ENCODE data around the gene ZMYM2.

DNA sequence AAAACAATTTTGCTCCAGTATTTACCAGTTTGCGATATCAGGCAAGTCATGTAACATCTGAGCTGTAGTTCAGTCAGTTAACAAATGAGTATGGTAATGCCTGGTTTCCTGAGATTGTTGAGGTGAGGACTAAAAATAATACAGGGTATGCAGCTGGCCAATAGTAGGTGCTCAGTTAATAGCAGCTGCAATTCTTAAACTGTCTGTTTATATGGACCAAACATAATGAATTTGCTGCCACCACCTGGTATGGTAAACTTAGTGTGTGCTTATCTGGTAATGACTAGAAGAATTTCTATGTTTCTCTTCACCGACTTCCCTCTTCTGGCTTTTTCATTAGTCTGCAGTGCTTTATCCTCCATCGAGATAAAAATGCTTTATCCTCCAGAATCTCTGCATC lies 9.1 kb downstream of the ZMYM2 start:
- TF ChIP-seq, protein P1, sequence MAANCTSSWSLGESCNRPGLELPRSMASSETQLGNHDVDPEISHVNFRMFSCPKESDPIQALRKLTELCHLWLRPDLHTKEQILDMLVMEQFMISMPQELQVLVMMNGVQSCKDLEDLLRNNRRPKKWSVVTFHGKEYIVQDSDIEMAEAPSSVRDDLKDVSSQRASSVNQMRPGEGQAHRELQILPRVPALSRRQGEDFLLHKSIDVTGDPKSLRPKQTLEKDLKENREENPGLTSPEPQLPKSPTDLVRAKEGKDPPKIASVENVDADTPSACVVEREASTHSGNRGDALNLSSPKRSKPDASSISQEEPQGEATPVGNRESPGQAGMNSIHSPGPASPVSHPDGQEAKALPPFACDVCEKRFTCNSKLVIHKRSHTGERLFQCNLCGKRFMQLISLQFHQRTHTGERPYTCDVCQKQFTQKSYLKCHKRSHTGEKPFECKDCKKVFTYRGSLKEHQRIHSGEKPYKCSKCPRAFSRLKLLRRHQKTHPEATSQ (CRISPR knock-in tag; IDR thresholded peaks at IDR 0.05; ENCODE audit: borderline replicate concordance) = no peak
- no peak for TF ChIP-seq ARNT (IDR thresholded peaks at IDR 0.05)
- TF ChIP-seq, protein P2, sequence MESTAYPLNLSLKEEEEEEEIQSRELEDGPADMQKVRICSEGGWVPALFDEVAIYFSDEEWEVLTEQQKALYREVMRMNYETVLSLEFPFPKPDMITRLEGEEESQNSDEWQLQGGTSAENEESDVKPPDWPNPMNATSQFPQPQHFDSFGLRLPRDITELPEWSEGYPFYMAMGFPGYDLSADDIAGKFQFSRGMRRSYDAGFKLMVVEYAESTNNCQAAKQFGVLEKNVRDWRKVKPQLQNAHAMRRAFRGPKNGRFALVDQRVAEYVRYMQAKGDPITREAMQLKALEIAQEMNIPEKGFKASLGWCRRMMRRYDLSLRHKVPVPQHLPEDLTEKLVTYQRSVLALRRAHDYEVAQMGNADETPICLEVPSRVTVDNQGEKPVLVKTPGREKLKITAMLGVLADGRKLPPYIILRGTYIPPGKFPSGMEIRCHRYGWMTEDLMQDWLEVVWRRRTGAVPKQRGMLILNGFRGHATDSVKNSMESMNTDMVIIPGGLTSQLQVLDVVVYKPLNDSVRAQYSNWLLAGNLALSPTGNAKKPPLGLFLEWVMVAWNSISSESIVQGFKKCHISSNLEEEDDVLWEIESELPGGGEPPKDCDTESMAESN (CRISPR knock-in tag; conservative IDR thresholded peaks at IDR 0.05) = no peak
- TF ChIP-seq, protein P3, sequence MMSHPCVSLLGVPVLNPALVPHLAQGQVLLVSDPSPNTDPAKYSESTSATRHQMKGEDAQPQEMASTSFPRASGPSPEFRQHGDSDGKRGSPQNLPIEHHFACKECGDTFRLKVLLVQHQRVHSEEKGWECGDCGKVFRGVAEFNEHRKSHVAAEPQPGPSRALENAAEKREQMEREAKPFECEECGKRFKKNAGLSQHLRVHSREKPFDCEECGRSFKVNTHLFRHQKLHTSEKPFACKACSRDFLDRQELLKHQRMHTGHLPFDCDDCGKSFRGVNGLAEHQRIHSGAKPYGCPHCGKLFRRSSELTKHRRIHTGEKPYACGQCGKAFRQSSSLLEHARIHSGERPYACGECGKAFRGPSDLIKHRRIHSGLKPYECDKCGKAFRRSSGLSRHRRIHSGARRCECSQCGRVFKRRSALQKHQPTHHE (CRISPR knock-in tag; IDR thresholded peaks at IDR 0.05; ENCODE audit: borderline replicate concordance) = no peak
- TF ChIP-seq, protein P4, sequence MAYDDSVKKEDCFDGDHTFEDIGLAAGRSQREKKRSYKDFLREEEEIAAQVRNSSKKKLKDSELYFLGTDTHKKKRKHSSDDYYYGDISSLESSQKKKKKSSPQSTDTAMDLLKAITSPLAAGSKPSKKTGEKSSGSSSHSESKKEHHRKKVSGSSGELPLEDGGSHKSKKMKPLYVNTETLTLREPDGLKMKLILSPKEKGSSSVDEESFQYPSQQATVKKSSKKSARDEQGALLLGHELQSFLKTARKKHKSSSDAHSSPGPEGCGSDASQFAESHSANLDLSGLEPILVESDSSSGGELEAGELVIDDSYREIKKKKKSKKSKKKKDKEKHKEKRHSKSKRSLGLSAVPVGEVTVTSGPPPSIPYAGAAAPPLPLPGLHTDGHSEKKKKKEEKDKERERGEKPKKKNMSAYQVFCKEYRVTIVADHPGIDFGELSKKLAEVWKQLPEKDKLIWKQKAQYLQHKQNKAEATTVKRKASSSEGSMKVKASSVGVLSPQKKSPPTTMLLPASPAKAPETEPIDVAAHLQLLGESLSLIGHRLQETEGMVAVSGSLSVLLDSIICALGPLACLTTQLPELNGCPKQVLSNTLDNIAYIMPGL (CRISPR knock-in tag; IDR thresholded peaks at IDR 0.05; ENCODE audit: borderline replicate concordance in 1 of 2, low read depth in 1 of 2) = no peak
- TF ChIP-seq HNF4A (CRISPR knock-in tag; IDR thresholded peaks at IDR 0.05) = no peak
